ENCODE results near the gene OR1M1. TPM values are rescaled to one million over a fixed set of nuclear protein-coding genes. Genes with fewer than 3 reads are reported as not detected.
"Not testable (repeated sequence)": the region's sequence is repeated elsewhere in the genome, so short reads cannot be mapped to it uniquely, and the experiment has no call there.

Gene OR1M1
- total RNA-seq, 2 donors from 2014 or later = not detected

DNA sequence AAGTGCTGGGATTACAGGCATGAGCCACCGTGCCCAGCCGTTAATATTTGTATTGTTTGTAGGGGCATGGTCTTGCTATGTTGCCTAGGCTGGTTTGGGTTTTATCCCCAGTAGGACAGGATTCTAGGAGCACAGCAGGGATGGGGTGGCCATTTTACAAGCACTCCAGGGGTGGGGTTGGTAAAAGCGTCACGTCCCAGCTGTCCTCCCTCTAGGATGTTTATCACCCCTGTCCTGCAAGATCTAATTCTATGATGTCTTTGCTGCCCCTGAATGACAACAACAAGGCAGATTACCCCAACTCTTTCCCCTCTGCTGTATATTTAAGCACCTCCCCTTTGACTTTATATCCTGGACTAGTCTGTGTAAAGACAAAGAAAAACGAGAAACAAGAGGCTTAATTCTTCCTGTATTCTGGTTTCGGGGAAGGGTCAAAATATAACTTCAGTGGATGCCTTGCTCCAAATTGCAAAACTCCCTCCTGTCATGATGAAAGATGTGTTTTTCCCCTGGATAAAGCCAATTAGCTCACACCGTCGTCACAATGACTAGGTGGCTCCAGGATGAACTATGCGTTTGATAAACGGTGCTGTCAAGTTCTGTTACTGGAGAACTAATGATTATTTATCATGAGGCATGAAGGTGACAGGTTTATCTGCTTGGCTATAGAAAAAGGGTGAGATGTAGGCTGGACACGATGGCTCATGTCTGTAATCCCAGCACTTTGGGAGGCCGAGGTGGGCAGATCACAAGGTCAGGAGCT lies 27.8 kb upstream of the OR1M1 start:
- peaks cover 4 to 11% of the 10 kb centered on the region in 2 donors for H3K27me3 Mint-ChIP-seq
- ATAC-seq (no peak), DNase-seq (ENCODE audit: low spot score) (no peak)
- H3K36me3 Mint-ChIP-seq = no peaks in the 10 kb centered on the region
- H3K9me3 Mint-ChIP-seq = no peaks in the 10 kb centered on the region
- H3K4me3 Mint-ChIP-seq = no peak overlapping the region
- H3K27ac Mint-ChIP-seq = no peak overlapping the region
- H3K4me1 Mint-ChIP-seq (ENCODE audit: low read depth in 2 of 2) = no peaks in the 10 kb centered on the region

DNA sequence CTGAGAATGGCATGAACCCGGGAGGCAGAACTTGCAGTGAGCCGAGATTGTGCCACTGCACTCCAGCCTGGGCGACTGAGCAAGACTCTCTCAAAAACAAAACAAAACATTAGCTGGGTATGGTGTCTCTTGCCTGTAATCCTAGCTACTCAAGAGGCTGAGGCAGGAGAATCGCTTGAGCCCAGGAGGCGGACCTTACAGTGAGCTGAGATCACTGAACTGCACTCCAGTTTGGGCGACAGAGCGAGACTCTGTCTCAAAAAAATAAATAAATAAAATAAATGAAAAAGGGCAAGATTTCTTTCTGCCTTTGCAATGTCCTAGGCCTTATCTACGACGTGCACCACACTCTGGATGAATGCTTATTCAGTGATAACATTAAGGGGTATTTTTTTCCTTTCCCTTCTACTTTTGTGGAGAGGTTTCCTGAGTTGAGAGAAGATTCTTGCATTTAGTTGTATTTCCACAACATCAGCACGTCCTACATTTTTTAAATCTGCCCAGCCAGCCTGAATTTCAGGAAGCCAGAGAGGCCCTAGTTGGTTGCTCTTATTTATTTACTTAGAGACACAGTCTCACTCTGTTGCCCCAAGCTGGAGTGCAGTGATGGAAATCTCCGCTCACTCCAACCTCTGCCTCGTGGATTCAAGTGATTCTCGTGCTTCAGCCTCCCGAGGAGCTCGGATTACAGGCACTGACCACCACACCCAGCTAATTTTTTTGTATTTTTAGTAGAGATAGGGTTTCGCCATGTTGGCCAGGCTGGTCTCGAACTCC lies 26.1 kb upstream of the OR1M1 start:
- H3K9me3 Mint-ChIP-seq = no peaks in the 10 kb centered on the region

DNA sequence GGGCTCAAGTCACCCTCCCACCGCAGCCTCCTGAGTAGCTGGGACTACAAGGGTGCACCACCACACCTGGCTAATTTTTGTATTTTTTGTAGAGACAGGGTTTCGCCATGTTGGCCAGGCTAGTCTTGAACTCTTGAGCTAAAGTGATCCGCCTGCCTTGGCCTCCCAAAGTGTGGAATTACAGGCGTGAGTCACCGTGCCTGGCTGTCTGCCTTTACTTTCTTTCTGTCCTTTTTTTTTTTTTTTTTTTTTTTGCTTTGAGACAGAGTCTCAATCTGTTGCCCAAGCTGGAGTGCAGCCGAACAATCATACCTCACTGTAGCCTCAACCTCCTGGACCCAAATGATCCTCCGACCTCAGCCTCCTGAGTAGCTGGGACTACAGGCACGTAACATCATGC lies 25.0 kb upstream of the OR1M1 start:
- DNase-seq (ENCODE audit: low spot score) (no peak), ATAC-seq (no peak)
- no peaks in the 10 kb centered on the region for H3K4me1 Mint-ChIP-seq (ENCODE audit: low read depth in 2 of 2)
- H3K9me3 Mint-ChIP-seq = no peaks in the 10 kb centered on the region
- H3K4me3 Mint-ChIP-seq = no peak overlapping the region
- H3K27ac Mint-ChIP-seq = no peak overlapping the region
- H3K27me3 Mint-ChIP-seq = peaks cover 4 to 6% of the 10 kb centered on the region in 2 donors
- no peaks in the 10 kb centered on the region for H3K36me3 Mint-ChIP-seq

More for the DNA sequence above, 26.1 kb upstream of the OR1M1 start:
- no peak for DNase-seq (ENCODE audit: low spot score)
- Mint-ChIP-seq H3K27me3 (peaks cover 4 to 6% of the 10 kb centered on the region in 2 donors), H3K27ac (no peak overlapping the region), H3K4me3 (no peak overlapping the region), H3K4me1 (ENCODE audit: low read depth in 2 of 2) (no peaks in the 10 kb centered on the region), H3K36me3 (no peaks in the 10 kb centered on the region)
- no peak for ATAC-seq

GRCh38 chr19:9065457-9066014 lies 21.3 kb upstream of the OR1M1 start:
- ATAC-seq (no peak), DNase-seq (ENCODE audit: low spot score) (no peak)
- H3K4me1 Mint-ChIP-seq (ENCODE audit: low read depth in 2 of 2) = no peaks in the 10 kb centered on the region
- H3K36me3 Mint-ChIP-seq = no peaks in the 10 kb centered on the region
- no peak overlapping the region for H3K4me3 Mint-ChIP-seq
- peaks cover 0 to 6% of the 10 kb centered on the region in 2 donors for H3K27me3 Mint-ChIP-seq
- no peaks in the 10 kb centered on the region for H3K9me3 Mint-ChIP-seq
- no peak overlapping the region for H3K27ac Mint-ChIP-seq

- ATAC-seq = no peak
- no peaks in the 10 kb centered on the region for H3K4me1 Mint-ChIP-seq (ENCODE audit: low read depth in 2 of 2)
- no peaks in the 10 kb centered on the region for H3K9me3 Mint-ChIP-seq
- no peak overlapping the region for H3K27ac Mint-ChIP-seq
- H3K27me3 Mint-ChIP-seq = peaks cover 0 to 2% of the 10 kb centered on the region in 2 donors
- H3K4me3 Mint-ChIP-seq = no peak overlapping the region
- DNase-seq (ENCODE audit: low spot score) = no peak
- no peaks in the 10 kb centered on the region for H3K36me3 Mint-ChIP-seq
Observed at GRCh38 chr19:9070066-9070465, 16.8 kb upstream of the OR1M1 start.

GRCh38 chr19:9071720-9072119 lies 15.1 kb upstream of the OR1M1 start:
- not testable (repeated sequence) for H3K4me3 Mint-ChIP-seq; ATAC-seq; H3K9me3 Mint-ChIP-seq; H3K27me3 Mint-ChIP-seq; H3K36me3 Mint-ChIP-seq; H3K27ac Mint-ChIP-seq; H3K4me1 Mint-ChIP-seq (ENCODE audit: low read depth in 2 of 2); DNase-seq (ENCODE audit: low spot score)

- no peak overlapping the region for H3K27ac Mint-ChIP-seq
- no peak overlapping the region for H3K4me3 Mint-ChIP-seq
- DNase-seq (ENCODE audit: low spot score) = no peak
- no peaks in the 10 kb centered on the region for H3K4me1 Mint-ChIP-seq (ENCODE audit: low read depth in 2 of 2)
- no peaks in the 10 kb centered on the region for H3K9me3 Mint-ChIP-seq
- ATAC-seq = no peak
- H3K27me3 Mint-ChIP-seq = peaks cover 0 to 2% of the 10 kb centered on the region in 2 donors
- H3K36me3 Mint-ChIP-seq = no peaks in the 10 kb centered on the region
Observed at GRCh38 chr19:9073806-9074205, 13.1 kb upstream of the OR1M1 start.

DNA sequence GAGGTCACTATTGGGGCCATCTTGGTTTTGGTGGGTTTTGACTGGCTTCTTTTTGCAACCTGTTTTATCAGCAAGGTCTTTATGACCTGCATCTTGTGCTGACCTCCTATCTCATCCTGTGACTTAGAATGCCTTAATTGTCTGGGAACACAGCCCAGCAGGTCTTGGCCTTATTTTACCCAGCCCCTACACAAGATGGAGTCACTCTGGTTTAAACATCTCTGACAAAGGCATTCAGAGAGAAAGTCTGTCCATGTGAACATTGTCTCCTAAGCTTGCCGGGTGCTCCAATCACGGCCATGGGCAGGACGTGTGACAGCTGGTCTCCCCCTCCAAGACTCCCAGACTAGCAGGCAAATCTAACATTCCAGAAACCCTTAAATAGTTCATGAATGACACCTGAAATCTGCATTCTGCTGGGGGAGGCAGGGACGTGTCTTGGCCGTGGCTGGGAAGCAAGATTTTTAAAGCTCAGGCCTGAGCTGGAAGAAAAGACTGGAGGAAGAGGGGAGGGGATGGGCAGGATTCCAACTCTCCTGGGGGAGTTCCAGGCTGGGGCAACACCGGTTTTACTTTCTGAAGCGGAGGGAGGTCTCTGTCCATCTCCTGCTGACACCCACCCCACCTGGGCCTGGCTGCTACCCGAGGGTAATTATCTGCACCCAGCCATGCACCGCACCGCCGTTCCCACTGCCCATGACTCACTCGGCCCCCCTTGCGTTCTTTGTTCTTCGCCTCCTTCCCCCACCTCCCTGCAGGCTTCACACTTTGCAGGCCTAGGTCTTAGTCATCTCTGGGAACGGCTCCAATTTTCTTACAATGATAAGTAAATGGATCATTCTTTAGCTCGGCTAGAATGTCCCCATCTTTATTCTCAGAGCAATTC lies 11.6 kb upstream of the OR1M1 start:
- no peak overlapping the region for H3K4me3 Mint-ChIP-seq
- peaks cover 0 to 2% of the 10 kb centered on the region in 2 donors for H3K27me3 Mint-ChIP-seq
- no peaks in the 10 kb centered on the region for H3K4me1 Mint-ChIP-seq (ENCODE audit: low read depth in 2 of 2)
- H3K9me3 Mint-ChIP-seq = no peaks in the 10 kb centered on the region
- no peak for ATAC-seq
- no peaks in the 10 kb centered on the region for H3K36me3 Mint-ChIP-seq
- no peak overlapping the region for H3K27ac Mint-ChIP-seq
- DNase-seq (ENCODE audit: low spot score) = no peak

GRCh38 chr19:9076901-9077300 lies 10.0 kb upstream of the OR1M1 start:
- peaks cover 0 to 2% of the 10 kb centered on the region in 2 donors for H3K27me3 Mint-ChIP-seq
- H3K4me3 Mint-ChIP-seq = no peak overlapping the region
- no peaks in the 10 kb centered on the region for H3K9me3 Mint-ChIP-seq
- no peaks in the 10 kb centered on the region for H3K4me1 Mint-ChIP-seq (ENCODE audit: low read depth in 2 of 2)
- no peak overlapping the region for H3K27ac Mint-ChIP-seq
- no peaks in the 10 kb centered on the region for H3K36me3 Mint-ChIP-seq
- ATAC-seq (no peak), DNase-seq (ENCODE audit: low spot score) (no peak)

DNA sequence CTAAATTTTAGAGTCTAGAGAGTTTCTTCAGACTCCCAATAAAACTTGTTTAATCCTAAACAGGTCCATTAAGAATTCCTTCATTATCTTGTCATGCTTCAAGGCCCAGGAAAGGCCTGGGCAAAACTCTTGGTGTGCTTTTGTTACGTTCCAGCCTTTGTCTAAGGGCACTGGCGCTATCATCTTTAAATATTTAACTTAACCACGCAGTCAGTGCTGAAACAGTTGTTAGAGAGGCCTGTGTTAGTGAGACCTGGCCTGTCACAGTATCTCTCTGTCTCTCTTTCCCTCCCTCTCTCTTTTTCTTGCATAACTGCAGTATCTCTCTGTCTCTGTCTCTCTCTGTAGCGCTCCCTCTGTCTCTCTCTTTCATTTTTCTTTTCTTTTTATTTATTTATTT lies 8.2 kb upstream of the OR1M1 start:
- DNase-seq (ENCODE audit: low spot score) (no peak), ATAC-seq (no peak)
- Mint-ChIP-seq H3K9me3 (no peaks in the 10 kb centered on the region), H3K27ac (no peak overlapping the region), H3K4me3 (no peak overlapping the region), H3K36me3 (no peaks in the 10 kb centered on the region), H3K27me3 (peaks cover 0 to 7% of the 10 kb centered on the region in 2 donors), H3K4me1 (ENCODE audit: low read depth in 2 of 2) (no peaks in the 10 kb centered on the region)

- no peaks in the 10 kb centered on the region for H3K4me1 Mint-ChIP-seq (ENCODE audit: low read depth in 2 of 2)
- no peak for ATAC-seq
- H3K9me3 Mint-ChIP-seq = no peaks in the 10 kb centered on the region
- H3K27me3 Mint-ChIP-seq = peaks cover 20 to 33% of the 10 kb centered on the region in 2 donors
- H3K4me3 Mint-ChIP-seq = no peak within 1 kb of the TSS
- DNase-seq (ENCODE audit: low spot score) = no peak
- no peak within 1 kb of the TSS for H3K27ac Mint-ChIP-seq
- no peaks in the 10 kb centered on the region for H3K36me3 Mint-ChIP-seq
Observed at GRCh38 chr19:9107375-9107774, 20.5 kb downstream of the OR1M1 start, which contains the start of gene OR7G2. Gene OR7G2, minus strand, starts transcription at chr19:9107475. Its CDS starts 4,232 bp downstream, at chr19:9103243.

- ATAC-seq (no peak), DNase-seq (ENCODE audit: low spot score) (no peak)
- H3K9me3 Mint-ChIP-seq = no peaks in the 10 kb centered on the region
- no peaks in the 10 kb centered on the region for H3K4me1 Mint-ChIP-seq (ENCODE audit: low read depth in 2 of 2)
- no peak overlapping the region for H3K27ac Mint-ChIP-seq
- no peaks in the 10 kb centered on the region for H3K36me3 Mint-ChIP-seq
- no peak overlapping the region for H3K4me3 Mint-ChIP-seq
- peaks cover 19 to 28% of the 10 kb centered on the region in 2 donors for H3K27me3 Mint-ChIP-seq
Observed at GRCh38 chr19:9109959-9110358, 23.1 kb downstream of the OR1M1 start.

- Mint-ChIP-seq H3K36me3 (no peaks in the 10 kb centered on the region), H3K9me3 (no peaks in the 10 kb centered on the region), H3K4me3 (no peak within 1 kb of the TSS), H3K27me3 (peaks cover 15 to 33% of the 10 kb centered on the region in 2 donors), H3K27ac (no peak within 1 kb of the TSS), H3K4me1 (ENCODE audit: low read depth in 2 of 2) (no peaks in the 10 kb centered on the region)
- no peak for DNase-seq (ENCODE audit: low spot score)
- ATAC-seq = no peak
Observed at GRCh38 chr19:9115307-9115813, 28.5 kb downstream of the OR1M1 start, which contains the start of gene OR7G1. Gene OR7G1, minus strand, starts transcription at chr19:9115763. Its CDS starts 0 bp downstream, at chr19:9115763.
